ENCODE data around the gene TFDP1. TPM values are rescaled to one million over a fixed set of nuclear protein-coding genes. Genes with fewer than 3 reads are reported as not detected.
A peak's percentile ranks its signal among the peaks of the same experiment; 100 is the strongest.

Gene TFDP1, protein sequence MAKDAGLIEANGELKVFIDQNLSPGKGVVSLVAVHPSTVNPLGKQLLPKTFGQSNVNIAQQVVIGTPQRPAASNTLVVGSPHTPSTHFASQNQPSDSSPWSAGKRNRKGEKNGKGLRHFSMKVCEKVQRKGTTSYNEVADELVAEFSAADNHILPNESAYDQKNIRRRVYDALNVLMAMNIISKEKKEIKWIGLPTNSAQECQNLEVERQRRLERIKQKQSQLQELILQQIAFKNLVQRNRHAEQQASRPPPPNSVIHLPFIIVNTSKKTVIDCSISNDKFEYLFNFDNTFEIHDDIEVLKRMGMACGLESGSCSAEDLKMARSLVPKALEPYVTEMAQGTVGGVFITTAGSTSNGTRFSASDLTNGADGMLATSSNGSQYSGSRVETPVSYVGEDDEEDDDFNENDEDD
- 100 to 1,000 TPM in 1 of 4 donors, 10 to 100 TPM in 3; 10.3 to 101 (median 52.3) TPM for total RNA-seq

- peak in 1 of 2 donors; percentile 62 for DNase-seq
- intact Hi-C loops (cut with DNase I; ENCODE audit: low total_unique reads) = no loop called here
- Histone ChIP-seq H3K4me3 (peak within 1 kb of the TSS; percentile 17 to 54), H3K36me3 (no peaks in the 10 kb centered on the region), H3K27ac (no peak within 1 kb of the TSS), H3K27me3 (no peaks in the 10 kb centered on the region), H3K9me3 (no peaks in the 10 kb centered on the region), H3K4me1 (no peaks in the 10 kb centered on the region)
- TF ChIP-seq CTCF (IDR thresholded peaks at IDR 0.05) (no peak), POLR2A (IDR thresholded peaks at IDR 0.05) (no peak)
Measured at GRCh38 chr13:113584205-113584869, at the start of gene TFDP1. TFDP1 (plus strand) TSS chr13:113584753; CDS start chr13:113585838, 1,085 bp downstream.

- DNase-seq = no peak
- TF ChIP-seq CTCF (IDR thresholded peaks at IDR 0.05) (no peak), POLR2A (IDR thresholded peaks at IDR 0.05) (no peak)
- H3K27me3 ChIP-seq = no peaks in the 10 kb centered on the region
- no peaks in the 10 kb centered on the region for H3K4me1 ChIP-seq
- H3K36me3 ChIP-seq = no peaks in the 10 kb centered on the region
- no peaks in the 10 kb centered on the region for H3K9me3 ChIP-seq
- H3K27ac ChIP-seq = no peak overlapping the region
- intact Hi-C loops (cut with DNase I; ENCODE audit: low total_unique reads) = no loop called here
- no peak overlapping the region for H3K4me3 ChIP-seq
Measured at GRCh38 chr13:113535381-113535781, 49.2 kb upstream of the TFDP1 start.

DNA sequence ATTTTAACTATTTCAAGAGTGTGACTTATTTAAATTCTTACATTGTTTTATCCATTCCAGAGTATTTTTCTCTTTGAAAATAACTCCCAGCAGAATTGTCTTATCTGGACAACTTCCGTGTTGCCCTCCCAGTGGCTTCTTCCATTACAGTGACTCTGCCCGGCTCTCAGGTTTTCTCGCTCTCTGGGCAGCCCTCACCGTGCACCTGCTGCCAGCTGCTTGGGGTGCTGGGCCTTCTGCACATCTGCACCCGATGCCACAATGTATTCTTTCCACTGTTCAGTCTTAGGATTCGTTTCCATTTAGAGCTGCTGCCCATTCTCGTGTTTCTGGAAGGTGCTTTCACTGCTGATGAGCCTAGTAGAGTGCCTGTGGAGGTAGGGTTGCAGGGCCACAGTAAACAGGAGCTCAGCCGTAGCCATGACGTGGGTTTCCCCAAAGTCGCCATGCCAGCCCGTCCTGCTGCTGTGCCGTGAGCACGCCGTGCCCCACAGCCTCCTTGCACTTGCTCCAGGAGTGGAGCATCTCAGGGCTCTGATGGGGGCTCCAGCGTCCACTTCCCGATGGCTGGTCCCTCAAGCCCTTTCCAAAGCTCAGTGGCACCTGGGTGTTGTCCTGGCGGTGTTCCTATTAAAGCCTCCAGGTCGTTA, 48.0 kb upstream of the TFDP1 start:
- Histone ChIP-seq H3K9me3 (no peaks in the 10 kb centered on the region), H3K4me3 (no peak overlapping the region), H3K36me3 (no peaks in the 10 kb centered on the region), H3K27ac (no peak overlapping the region), H3K4me1 (no peaks in the 10 kb centered on the region), H3K27me3 (no peaks in the 10 kb centered on the region)
- intact Hi-C loops (cut with DNase I; ENCODE audit: low total_unique reads) = no loop called here
- TF ChIP-seq POLR2A (IDR thresholded peaks at IDR 0.05) (no peak), CTCF (IDR thresholded peaks at IDR 0.05) (no peak)
- no peak for DNase-seq

DNA sequence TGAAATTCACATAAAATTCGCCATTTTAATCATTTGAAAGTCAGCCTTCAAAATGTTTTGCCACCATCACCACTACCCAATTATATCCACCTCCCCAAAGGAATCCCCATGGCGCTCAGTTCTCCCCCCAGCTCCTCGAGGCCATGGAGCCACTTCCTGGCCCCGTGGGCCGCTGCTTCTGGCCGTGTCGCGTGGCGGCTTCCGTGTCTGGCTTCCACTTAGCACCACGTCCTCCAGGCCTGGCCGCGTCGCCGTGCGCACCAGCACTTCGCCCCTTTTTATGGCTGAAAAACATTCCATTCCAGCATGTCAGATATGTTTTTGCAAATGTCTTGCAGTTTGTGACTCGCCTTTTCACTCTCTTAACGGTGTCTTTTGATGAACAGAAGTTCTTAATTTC, 47.3 kb upstream of the TFDP1 start:
- Histone ChIP-seq H3K9me3 (no peaks in the 10 kb centered on the region), H3K27ac (no peak overlapping the region)
- no peak for DNase-seq

More for the DNA sequence above, 47.3 kb upstream of the TFDP1 start:
- H3K4me3 ChIP-seq = no peak overlapping the region
- H3K27me3 ChIP-seq = no peaks in the 10 kb centered on the region
- intact Hi-C loops (cut with DNase I; ENCODE audit: low total_unique reads) = no loop called here
- H3K36me3 ChIP-seq = no peaks in the 10 kb centered on the region
- TF ChIP-seq POLR2A (IDR thresholded peaks at IDR 0.05) = no peak
- TF ChIP-seq CTCF (IDR thresholded peaks at IDR 0.05) = no peak
- no peaks in the 10 kb centered on the region for H3K4me1 ChIP-seq

All from uterus (tissue), 4 donors.